Prostate gland (tissue), 2 donors: Measurements from ENCODE around the gene KCNJ15. TPM values are rescaled to one million over a fixed set of nuclear protein-coding genes. Genes with fewer than 3 reads are reported as not detected.

Experiments
- DNase-seq: peaks from one replicate; pipeline ENCODE4 v3.0.0-alpha.2; 2019; ENCODE audit warnings: low spot score
- H3K27ac ChIP-seq, 2 donors: fragments of 200-600 bp; sonication (generic); 2 replicates each; pipeline ENCODE4 v1.5.1; 2017 to 2019
- H3K27me3 ChIP-seq: fragments of 200-600 bp; sonication (generic); replicated peaks from 2 replicates; pipeline ENCODE4 v1.5.1; 2019; ENCODE audit not compliant: insufficient read depth
- H3K36me3 ChIP-seq, 2 donors: fragments of 200-600 bp; sonication (generic); 1 replicate in 1 of 2; 2 replicates in 1 of 2; pipeline versions ENCODE4 v1.5.1 to v1.8.1; 2017 to 2019
- H3K4me1 ChIP-seq: fragments of 200-600 bp; sonication (generic); replicated peaks from 2 replicates; pipeline ENCODE4 v1.5.1; 2019
- H3K4me3 ChIP-seq, 2 donors: fragments of 200-600 bp; sonication (generic); 2 replicates each; pipeline ENCODE4 v1.5.1; 2017 to 2019
- H3K9me3 ChIP-seq: fragments of 200-600 bp; sonication (generic); 2 replicates; pipeline ENCODE4 v1.5.1; 2017
- POLR2A ChIP-seq: fragments of 450-650 bp; IDR thresholded peaks from one replicate; pipeline ENCODE4 v1.6.1; 2016; ENCODE audit warnings: antibody characterized with exemption, mild to moderate bottlenecking
- POLR2AphosphoS5 ChIP-seq: sonication (generic); formaldehyde crosslinking; IDR thresholded peaks from one replicate; pipeline ENCODE4 v1.6.1; 2017; ENCODE audit warnings: antibody characterized with exemption
- WGBS: methylation state at CpG from one replicate; pipeline ENCODE4 v1.1.5; 2018; 5-methylcytosine and 5-hydroxymethylcytosine counted together
- intact Hi-C: fragments of 100-400 bp; cut with DNase I; formaldehyde crosslinking; loops from one replicate; pipeline ENCODE4 v1.14.2; 2022
- total RNA-seq, 2 donors: library from RNA; depleted of rRNA; stranded (reverse); fragments of >200 nt; gene quantifications; one replicate each; pipeline ENCODE4 v1.1.0, GENCODE V29; 2016
- TF ChIP-seq, protein P1 (sequence below), 4 experiments: fragments of 200-600 bp in 2 of 4; fragments of 450-650 bp in 2 of 4; sonication (generic) in 2 of 4; IDR thresholded peaks; 1 replicate in 3 of 4; 2 replicates in 1 of 4; pipeline ENCODE4 v1.5.1; 2016 to 2019; ENCODE audit warnings: antibody characterized with exemption in 4 of 4, mild to moderate bottlenecking in 2 of 4, moderate library complexity in 2 of 4

The KCNJ15 gene
- total RNA-seq, 2 donors from 2014 or later, result 4.5 to 5.6 TPM

DNA sequence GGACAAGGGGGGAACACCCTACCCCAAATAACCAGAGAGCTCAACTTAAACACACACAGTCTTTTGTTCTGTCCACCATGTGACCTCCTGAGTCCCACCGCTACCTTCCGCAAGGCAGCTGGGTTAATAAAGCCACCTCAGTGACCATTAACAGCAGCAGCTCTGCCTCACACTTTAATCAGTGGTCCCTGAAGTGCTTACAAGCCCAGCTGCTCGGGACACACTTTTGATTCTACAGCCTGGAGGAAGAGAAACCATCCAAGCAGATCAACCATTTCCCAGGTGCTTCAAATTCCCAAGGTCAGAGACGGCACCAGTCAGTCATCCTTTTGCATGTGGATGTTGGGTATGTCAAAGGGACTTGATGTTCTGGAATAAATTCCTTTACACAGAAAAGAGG is 70.1 kb downstream of the KCNJ15 start:
- no peak for TF ChIP-seq POLR2AphosphoS5
- H3K9me3 ChIP-seq, result no peaks in the 10 kb centered on the region
- no peak overlapping the region for H3K4me3 ChIP-seq
- intact Hi-C loops, result no loop called here
- 84% methylated on average over 4 of the region's 4 CpGs for WGBS
- no peaks in the 10 kb centered on the region for H3K4me1 ChIP-seq
- H3K27ac ChIP-seq, result no peak overlapping the region
- no peaks in the 10 kb centered on the region for H3K36me3 ChIP-seq
- H3K27me3 ChIP-seq, result no peaks in the 10 kb centered on the region
- no peak for DNase-seq

DNA sequence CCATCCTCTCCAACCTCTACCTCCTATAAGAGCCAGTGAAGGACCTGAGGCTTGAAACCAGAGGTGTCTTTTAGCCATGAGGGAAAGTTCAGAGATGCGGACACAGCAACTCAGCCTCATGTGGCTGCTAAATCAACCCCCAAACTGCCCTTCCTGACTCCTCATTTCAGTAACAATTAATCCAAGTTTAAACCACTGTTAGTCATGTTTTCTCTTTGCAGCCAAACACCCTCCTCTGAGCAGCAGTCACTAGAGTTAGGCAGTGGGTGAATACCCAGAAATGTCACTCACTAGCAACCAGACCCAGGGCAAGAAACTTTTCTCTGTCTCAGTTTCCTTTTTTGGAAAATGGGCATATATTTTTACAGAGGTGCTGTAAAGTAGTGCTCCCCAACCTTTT is 71.2 kb downstream of the KCNJ15 start:
- 96% methylated on average over 1 of the region's 1 CpG for WGBS
- H3K4me3 ChIP-seq, result no peak overlapping the region
- H3K27me3 ChIP-seq, result no peaks in the 10 kb centered on the region
- no peak overlapping the region for H3K27ac ChIP-seq
- H3K9me3 ChIP-seq, result no peaks in the 10 kb centered on the region
- TF ChIP-seq POLR2A, result no peak
- no peak for TF ChIP-seq POLR2AphosphoS5
- TF ChIP-seq, protein P1, sequence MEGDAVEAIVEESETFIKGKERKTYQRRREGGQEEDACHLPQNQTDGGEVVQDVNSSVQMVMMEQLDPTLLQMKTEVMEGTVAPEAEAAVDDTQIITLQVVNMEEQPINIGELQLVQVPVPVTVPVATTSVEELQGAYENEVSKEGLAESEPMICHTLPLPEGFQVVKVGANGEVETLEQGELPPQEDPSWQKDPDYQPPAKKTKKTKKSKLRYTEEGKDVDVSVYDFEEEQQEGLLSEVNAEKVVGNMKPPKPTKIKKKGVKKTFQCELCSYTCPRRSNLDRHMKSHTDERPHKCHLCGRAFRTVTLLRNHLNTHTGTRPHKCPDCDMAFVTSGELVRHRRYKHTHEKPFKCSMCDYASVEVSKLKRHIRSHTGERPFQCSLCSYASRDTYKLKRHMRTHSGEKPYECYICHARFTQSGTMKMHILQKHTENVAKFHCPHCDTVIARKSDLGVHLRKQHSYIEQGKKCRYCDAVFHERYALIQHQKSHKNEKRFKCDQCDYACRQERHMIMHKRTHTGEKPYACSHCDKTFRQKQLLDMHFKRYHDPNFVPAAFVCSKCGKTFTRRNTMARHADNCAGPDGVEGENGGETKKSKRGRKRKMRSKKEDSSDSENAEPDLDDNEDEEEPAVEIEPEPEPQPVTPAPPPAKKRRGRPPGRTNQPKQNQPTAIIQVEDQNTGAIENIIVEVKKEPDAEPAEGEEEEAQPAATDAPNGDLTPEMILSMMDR (IDR thresholded peaks at IDR 0.05), result no peak
- H3K36me3 ChIP-seq, result no peaks in the 10 kb centered on the region
- intact Hi-C loops, result no loop called here
- no peaks in the 10 kb centered on the region for H3K4me1 ChIP-seq
- DNase-seq, result no peak

DNA sequence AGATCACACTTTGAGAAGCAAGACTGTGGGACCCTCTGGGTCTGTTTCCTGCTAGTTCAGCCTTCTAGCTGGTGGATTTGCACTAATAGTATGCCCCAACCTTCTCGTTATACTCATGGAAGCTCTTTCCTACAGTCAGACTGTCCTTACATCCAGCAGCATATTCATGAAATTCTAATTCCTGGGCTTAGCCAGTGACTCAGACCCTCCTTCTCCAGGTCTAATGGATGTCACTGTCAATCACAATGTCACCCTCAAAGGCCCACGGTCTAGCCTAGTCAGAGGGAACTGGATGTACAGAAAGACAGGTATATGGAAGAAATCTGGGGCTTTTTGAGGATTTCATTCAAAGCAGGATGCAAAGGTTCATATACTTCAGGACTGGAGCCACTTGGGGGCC is 72.4 kb downstream of the KCNJ15 start:
- Histone ChIP-seq H3K27me3 (no peaks in the 10 kb centered on the region), H3K4me3 (no peak overlapping the region), H3K9me3 (no peaks in the 10 kb centered on the region), H3K27ac (no peak overlapping the region), H3K36me3 (no peaks in the 10 kb centered on the region), H3K4me1 (no peaks in the 10 kb centered on the region)
- intact Hi-C loops, result no loop called here
- DNase-seq, result no peak
- WGBS, result 84% methylated on average over 2 of the region's 2 CpGs
- TF ChIP-seq POLR2A (no peak), POLR2AphosphoS5 (no peak)
- TF ChIP-seq, protein P1 (IDR thresholded peaks at IDR 0.05), result no peak

GRCh38 chr21:38330666-38331065 is 73.9 kb downstream of the KCNJ15 start:
- H3K4me3 ChIP-seq, result no peak overlapping the region
- intact Hi-C loops, result no loop called here
- H3K36me3 ChIP-seq, result no peaks in the 10 kb centered on the region
- H3K27ac ChIP-seq, result no peak overlapping the region
- no peak for TF ChIP-seq POLR2AphosphoS5
- H3K27me3 ChIP-seq, result no peaks in the 10 kb centered on the region
- DNase-seq, result no peak
- H3K9me3 ChIP-seq, result no peaks in the 10 kb centered on the region
- 65% methylated on average over 2 of the region's 2 CpGs for WGBS
- H3K4me1 ChIP-seq, result no peaks in the 10 kb centered on the region

DNA sequence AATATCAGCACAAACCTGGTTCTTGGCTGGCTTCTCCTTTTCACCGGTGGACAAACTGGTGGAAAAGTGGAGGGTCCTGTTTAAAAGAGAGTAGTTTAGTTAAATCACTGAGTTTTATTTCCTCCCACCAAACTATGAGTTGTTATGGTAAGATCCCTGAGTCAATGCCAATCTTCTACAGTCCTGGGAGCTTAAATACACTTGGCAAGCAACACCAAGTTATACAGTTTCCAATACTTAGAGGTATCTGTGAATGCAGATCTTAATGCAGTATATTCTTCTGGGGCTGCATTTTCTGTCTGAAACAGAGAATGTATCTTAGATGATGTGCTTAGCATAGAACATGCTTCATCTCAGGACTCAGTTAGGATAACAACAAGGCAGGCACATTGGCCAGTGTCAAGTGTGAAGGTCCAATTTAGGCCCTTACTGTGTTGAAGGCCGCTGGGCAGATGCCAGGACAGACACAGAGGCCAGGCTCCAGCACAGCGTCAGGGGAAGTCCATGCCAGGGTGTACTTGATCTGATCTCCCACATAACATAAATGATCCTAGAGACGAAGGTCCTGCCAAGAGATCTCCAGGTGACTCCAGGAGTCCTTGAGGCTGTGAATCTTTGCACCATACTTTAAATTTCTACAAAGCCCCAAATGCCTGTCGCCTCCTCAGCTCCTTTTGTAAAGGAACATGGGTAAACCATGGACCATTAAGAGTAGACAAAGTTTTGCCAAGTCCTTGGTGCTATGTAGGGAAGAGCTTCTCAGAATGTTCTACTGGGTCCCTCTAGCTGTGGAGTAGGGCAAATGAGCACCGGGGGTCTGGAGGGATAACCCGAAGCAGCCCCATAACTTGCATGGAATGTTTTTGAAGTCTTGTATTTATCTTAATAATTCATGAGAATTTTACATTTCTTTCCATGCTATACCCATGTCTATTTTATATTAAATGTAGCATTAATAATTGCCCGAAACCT is 76.8 kb downstream of the KCNJ15 start:
- TF ChIP-seq, protein P1 (IDR thresholded peaks at IDR 0.05), result no peak
- TF ChIP-seq POLR2A, result no peak
- no peak for TF ChIP-seq POLR2AphosphoS5
- H3K27me3 ChIP-seq, result no peaks in the 10 kb centered on the region
- DNase-seq, result no peak
- no peaks in the 10 kb centered on the region for H3K36me3 ChIP-seq
- intact Hi-C loops, result no loop called here
- H3K27ac ChIP-seq, result no peak overlapping the region
- no peaks in the 10 kb centered on the region for H3K4me1 ChIP-seq
- no peak overlapping the region for H3K4me3 ChIP-seq
- H3K9me3 ChIP-seq, result no peaks in the 10 kb centered on the region
- WGBS, result 70% methylated on average over 8 of the region's 8 CpGs

DNA sequence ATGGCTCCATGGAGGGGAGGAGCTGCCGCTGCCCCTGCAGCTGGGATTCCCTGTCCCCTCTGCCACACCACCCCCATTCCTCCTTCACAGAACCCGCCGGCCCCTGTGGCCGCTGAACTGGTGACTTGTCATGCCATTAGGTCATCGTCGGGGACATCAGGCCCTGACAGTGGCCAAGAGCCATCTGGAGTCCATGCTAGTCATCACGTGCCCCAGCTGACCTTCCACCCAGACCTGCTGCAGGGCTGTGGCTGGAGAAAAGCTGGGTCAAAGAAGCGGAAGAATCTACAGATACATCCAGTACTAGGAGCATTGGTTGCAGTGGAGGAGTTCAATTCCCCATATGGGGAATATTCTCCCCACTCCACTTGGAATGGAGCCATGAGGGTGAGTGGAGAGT is 78.1 kb downstream of the KCNJ15 start:
- no peak for TF ChIP-seq POLR2AphosphoS5
- TF ChIP-seq, protein P1 (IDR thresholded peaks at IDR 0.05), result no peak
- no peak for TF ChIP-seq POLR2A

More for the DNA sequence above, 78.1 kb downstream of the KCNJ15 start:
- no peaks in the 10 kb centered on the region for H3K9me3 ChIP-seq
- no peaks in the 10 kb centered on the region for H3K36me3 ChIP-seq
- no peak overlapping the region for H3K4me3 ChIP-seq
- H3K27ac ChIP-seq, result no peak overlapping the region
- H3K4me1 ChIP-seq, result no peaks in the 10 kb centered on the region
- DNase-seq, result no peak
- H3K27me3 ChIP-seq, result no peaks in the 10 kb centered on the region
- WGBS, result 92% methylated on average over 8 of the region's 8 CpGs
- intact Hi-C loops, result no loop called here
